K562 (cell line): ENCODE measurements around the gene SLC38A11. TPM values are rescaled to one million over a fixed set of nuclear protein-coding genes. Genes with fewer than 3 reads are reported as not detected.

Experiments
- BRF2 ChIP-seq: IDR thresholded peaks from 3 replicates; pipeline ENCODE4 v1.6.1; 2011; ENCODE audit warnings: borderline replicate concordance, mild to moderate bottlenecking; ENCODE audit not compliant: insufficient read length, insufficient read depth
- DACH1 ChIP-seq: fragments of 450-650 bp; IDR thresholded peaks from 2 replicates; pipeline ENCODE4 v1.6.1; 2018; ENCODE audit not compliant: partially characterized antibody
- ESRRA ChIP-seq: fragments of 450-650 bp; IDR thresholded peaks from 2 replicates; pipeline ENCODE4 v1.6.1; 2014; ENCODE audit warnings: low read depth, mild to moderate bottlenecking, moderate library complexity, borderline replicate concordance
- GTF2F1 ChIP-seq: IDR thresholded peaks from 2 replicates; pipeline ENCODE4 v1.6.1; 2011; ENCODE audit warnings: low read depth, low read length, improper control_type of control experiment
- HDAC2 ChIP-seq: fragments of 450-650 bp; IDR thresholded peaks from 2 replicates; pipeline ENCODE4 v1.6.1; 2016; ENCODE audit warnings: mild to moderate bottlenecking
- NFIX ChIP-seq: fragments of 250-450 bp; sonication (Bioruptor Pico); IDR thresholded peaks from 2 replicates; pipeline ENCODE4 v1.4.0; 2020; ENCODE audit warnings: low read depth, mild to moderate bottlenecking, moderate library complexity
- PTBP1 ChIP-seq: fragments of 200-400 bp; formaldehyde crosslinking; IDR thresholded peaks from 2 replicates; pipeline ENCODE4 v1.6.1; 2017; ENCODE audit warnings: low read depth, low read length
- STAT5A ChIP-seq: IDR thresholded peaks from 2 replicates; pipeline ENCODE4 v1.6.1; 2012; ENCODE audit warnings: low read length, inconsistent platforms, borderline replicate concordance
- ZBED1 ChIP-seq: IDR thresholded peaks from 2 replicates; pipeline ENCODE4 v1.6.1; 2014
- ZBTB12 ChIP-seq: fragments of 250-450 bp; sonication (Bioruptor Pico); IDR thresholded peaks from 2 replicates; pipeline ENCODE4 v1.4.0; 2020
- ZBTB26 ChIP-seq: fragments of 450-650 bp; formaldehyde crosslinking; IDR thresholded peaks from 2 replicates; pipeline ENCODE4 v1.4.0; 2022; ENCODE audit warnings: missing genetic modification characterization
- ZNF12 ChIP-seq: sonication (generic); formaldehyde crosslinking; IDR thresholded peaks from 2 replicates; pipeline ENCODE4 v1.4.0; 2020; ENCODE audit warnings: mild to moderate bottlenecking, missing genetic modification reagents
- polyA plus RNA-seq, 8 experiments: library from polyadenylated mRNA; depleted of rRNA in 4 of 8; stranded (reverse) in 5 of 8; unstranded in 3 of 8; fragments of >200 nt; fragmentation: Nextera tagmentation in 2 of 8; fragmentation: Illumina TruSeq in 1 of 8; extraction: Ambion mirVana in 2 of 8; extraction: Trizol in 1 of 8; gene quantifications; 2 replicates each; pipeline versions ENCODE4 v1.2.1 to v1.2.3, GENCODE V29; 2011 to 2014; ENCODE audit warnings: inconsistent platforms in 1 of 8, missing spikeins in 1 of 8
- total RNA-seq, 7 experiments: library from RNA; depleted of rRNA in 6 of 7; stranded (reverse); fragments of >200 nt in 6 of 7; fragmentation: Illumina TruSeq in 2 of 7; extraction: Trizol in 2 of 7; gene quantifications; 2 replicates each; pipeline versions ENCODE4 v1.2.1 to v1.2.3, GENCODE V29; 2011 to 2021; ENCODE audit warnings: low replicate concordance in 1 of 7

Gene SLC38A11
- total and polyA plus RNA-seq, 9 of the 15 experiments (the other 6 are each of a cell fraction or from before 2014, with no cell fraction given), result not detected

- TF ChIP-seq DACH1, result no peak
- TF ChIP-seq PTBP1, result no peak
- no peak for TF ChIP-seq ESRRA
- no peak for TF ChIP-seq ZBED1
- TF ChIP-seq GTF2F1, result no peak
- TF ChIP-seq HDAC2, result no peak
- no peak for TF ChIP-seq ZBTB26 (CRISPR knock-in tag)
- no peak for TF ChIP-seq STAT5A
- no peak for TF ChIP-seq NFIX
- no peak for TF ChIP-seq BRF2
- TF ChIP-seq ZNF12 (CRISPR knock-in tag), result no peak
- TF ChIP-seq ZBTB12, result no peak
- TF ChIP-seq, all 486 proteins: peak for 0
Measured at GRCh38 chr2:164975891-164976290, 20.6 kb upstream of the SLC38A11 start (continued).
